K562 (cell line): ENCODE data around the gene WFDC1. TPM values are rescaled to one million over a fixed set of nuclear protein-coding genes. Genes with fewer than 3 reads are reported as not detected.

Experiments used
- ATAC-seq: fragments of 200-7000 bp; cut with Tn5 transposase; 3 replicates; pipeline ENCODE4 v1.9.1; 2020; ENCODE audit warnings: moderate library complexity
- BruUV-seq: library from RNA; stranded (reverse); fragments of 400-500 nt; replicated peaks from 2 replicates; lab custom pipeline; 2021; lab: Mats Ljungman, UMichigan
- CTCF ChIA-PET: fragments of 300-600 bp; formaldehyde crosslinking; extraction: SDS; loops from one replicate; lab custom pipeline; 2021; ENCODE audit warnings: low intra/inter-chr PET ratio; lab: Yijun Ruan, JAX
- POLR2A ChIA-PET: fragments of 300-600, 350-650 bp; sonication (Branson Sonifier 250); formaldehyde crosslinking; extraction: SDS; loops from one replicate; lab custom pipeline; 2021; ENCODE audit warnings: antibody characterized with exemption, inconsistent platforms; lab: Yijun Ruan, JAX
- DNase-seq, 4 experiments: peaks; one replicate each; pipeline versions ENCODE4 v3.0.0 to v3.0.0-alpha.2; 2011 to 2018; ENCODE audit warnings: low spot score in 3 of 4, mixed read lengths in 3 of 4; ENCODE audit errors: extremely low read depth in 1 of 4
- FAIRE-seq: peaks from 2 replicates; lab custom pipeline; 2011; peaks lifted over from hg19 to GRCh38; lab: Jason Lieb, UNC
- H2AFZ ChIP-seq: 2 replicates; pipeline ENCODE4 v1.6.0; 2011; ENCODE audit warnings: low read depth, low read length, control low read depth, inconsistent platforms
- H3K27ac ChIP-seq: fragments of 200-600 bp; 3 replicates; pipeline ENCODE4 v1.8.0; 2011; ENCODE audit warnings: low read depth, mild to moderate bottlenecking, control low read depth, inconsistent platforms, low read length, moderate library complexity, mixed read lengths; ENCODE audit errors: extremely low read depth
- H3K27me3 ChIP-seq, 2 experiments: fragments of 300-600 bp in 1 of 2; 2 replicates in 1 of 2; 3 replicates in 1 of 2; pipeline versions ENCODE4 v1.6.0 to v1.8.0; 2011; ENCODE audit warnings: inconsistent platforms in 2 of 2, low read length in 2 of 2, mild to moderate bottlenecking in 1 of 2, mixed read lengths in 1 of 2, moderate library complexity in 1 of 2; ENCODE audit not compliant: control insufficient read depth in 2 of 2, insufficient read depth in 2 of 2
- H3K36me3 ChIP-seq: fragments of 300-600 bp; 3 replicates; pipeline ENCODE4 v1.8.0; 2011; ENCODE audit warnings: mild to moderate bottlenecking, low read length, inconsistent platforms; ENCODE audit not compliant: control insufficient read depth, insufficient read depth
- H3K4me1 ChIP-seq, 2 experiments: fragments of 200-600 bp in 1 of 2; replicated peaks in 1 of 2; 2 replicates in 1 of 2; 3 replicates in 1 of 2; pipeline versions ENCODE4 v1.5.1 to v1.8.0; 2011; ENCODE audit warnings: inconsistent platforms in 2 of 2, low read length in 2 of 2, mild to moderate bottlenecking in 1 of 2, mixed read lengths in 1 of 2, moderate library complexity in 1 of 2; ENCODE audit not compliant: control insufficient read depth in 2 of 2, insufficient read depth in 2 of 2
- H3K4me2 ChIP-seq: 2 replicates; pipeline ENCODE4 v1.6.1; 2011; ENCODE audit warnings: low read length, control low read depth, inconsistent platforms, mixed read lengths; ENCODE audit not compliant: insufficient read depth
- H3K4me3 ChIP-seq: fragments of 200-600 bp; sonication (generic), shearing (Covaris generic); 2 replicates; pipeline ENCODE4 v1.5.1; 2016; ENCODE audit warnings: control low read depth, inconsistent platforms
- H3K79me2 ChIP-seq: fragments of 200-600 bp; 3 replicates; pipeline ENCODE4 v1.8.0; 2011; ENCODE audit warnings: low read length, inconsistent platforms; ENCODE audit not compliant: control insufficient read depth, insufficient read depth
- H3K9ac ChIP-seq, 2 experiments: 2 replicates each; pipeline versions ENCODE4 v1.6.0 to v1.6.1; 2011; ENCODE audit warnings: low read depth in 2 of 2, low read length in 2 of 2, control low read depth in 1 of 2, inconsistent platforms in 1 of 2, mild to moderate bottlenecking in 1 of 2, mixed read lengths in 1 of 2; ENCODE audit not compliant: insufficient read depth in 1 of 2
- H3K9me1 ChIP-seq: one replicate; pipeline ENCODE4 v1.6.0; 2011; ENCODE audit warnings: inconsistent platforms, mild to moderate bottlenecking, low read length, moderate library complexity; ENCODE audit not compliant: control insufficient read depth, insufficient read depth
- H3K9me3 ChIP-seq: replicated peaks from 2 replicates; pipeline ENCODE4 v1.5.1; 2011; ENCODE audit warnings: low read depth, low read length, inconsistent platforms; ENCODE audit not compliant: control insufficient read depth, insufficient read depth
- H4K20me1 ChIP-seq: replicated peaks from 2 replicates; pipeline ENCODE4 v1.6.1; 2011; ENCODE audit warnings: low read length, inconsistent platforms, mixed read lengths; ENCODE audit not compliant: control insufficient read depth, insufficient read depth
- SREBF2 ChIP-seq: sonication (generic); formaldehyde crosslinking; IDR thresholded peaks from 2 replicates; pipeline ENCODE4 v1.4.0; 2020; ENCODE audit warnings: mild to moderate bottlenecking, missing genetic modification reagents
- TFE3 ChIP-seq: fragments of 450-650 bp; formaldehyde crosslinking; IDR thresholded peaks from 2 replicates; pipeline ENCODE4 v1.4.0; 2020; ENCODE audit warnings: mild to moderate bottlenecking, mixed read lengths
- ZNF583 ChIP-seq: fragments of 250-450 bp; sonication (Bioruptor Pico); IDR thresholded peaks from 2 replicates; pipeline ENCODE4 v1.4.0; 2020
- ZNF717 ChIP-seq: fragments of 250-450 bp; sonication (Bioruptor Pico); IDR thresholded peaks from 2 replicates; pipeline ENCODE4 v1.5.0; 2021
- WGBS: fragments of 100-300 bp; shearing (Covaris generic); methylation state at CpG from one replicate; pipeline ENCODE4 v1.1.6; 2016; ENCODE audit warnings: low coverage, mixed read lengths; ENCODE audit not compliant: insufficient coverage; ENCODE audit errors: missing lambda C conversion rate; 5-methylcytosine and 5-hydroxymethylcytosine counted together
- in situ Hi-C: fragments of 300-500 bp; cut with MboI; formaldehyde crosslinking; loops from 4 replicates; pipeline ENCODE4 v1.15.0; 2018; ENCODE audit warnings: inconsistent platforms, mixed read lengths
- intact Hi-C: fragments of 100-400 bp; cut with micrococcal nuclease; formaldehyde crosslinking; loops from 2 replicates; pipeline ENCODE4 v1.14.2; 2022
- polyA plus RNA-seq, 8 experiments: library from polyadenylated mRNA; depleted of rRNA in 4 of 8; stranded (reverse) in 5 of 8; unstranded in 3 of 8; fragments of >200 nt; fragmentation: Nextera tagmentation in 2 of 8; fragmentation: Illumina TruSeq in 1 of 8; extraction: Ambion mirVana in 2 of 8; extraction: Trizol in 1 of 8; gene quantifications; 2 replicates each; pipeline versions ENCODE4 v1.2.1 to v1.2.3, GENCODE V29; 2011 to 2014; ENCODE audit warnings: inconsistent platforms in 1 of 8, missing spikeins in 1 of 8
- total RNA-seq, 7 experiments: library from RNA; depleted of rRNA in 6 of 7; stranded (reverse); fragments of >200 nt in 6 of 7; fragmentation: Illumina TruSeq in 2 of 7; extraction: Trizol in 2 of 7; gene quantifications; 2 replicates each; pipeline versions ENCODE4 v1.2.1 to v1.2.3, GENCODE V29; 2011 to 2021; ENCODE audit warnings: low replicate concordance in 1 of 7

WFDC1 gene
- total and polyA plus RNA-seq, 9 of the 15 experiments (the other 6 are each of a cell fraction or from before 2014, with no cell fraction given) = not detected

- no peak for TF ChIP-seq ZNF583
- TF ChIP-seq ZNF717 (CRISPR knock-in tag) = no peak
- TF ChIP-seq SREBF2 = no peak
- 0 out of 2 replicates have a peak, but pooled peaks have one; percentile 2 for TF ChIP-seq TFE3 (CRISPR knock-in tag)
- no peak overlapping the region for H3K4me3 ChIP-seq
- no peak overlapping the region for H3K9ac ChIP-seq
- CTCF ChIA-PET = no interaction called here
- no peaks in the 10 kb centered on the region for H3K36me3 ChIP-seq
- in situ Hi-C loops (no loop called here), intact Hi-C loops (no loop called here)
- H3K4me1 ChIP-seq = no peaks in the 10 kb centered on the region
- no peak overlapping the region for H3K4me2 ChIP-seq
- POLR2A ChIA-PET = no interaction called here
- H2AFZ ChIP-seq = no peak overlapping the region
- BruUV-seq = no TSS peak
- no peaks in the 10 kb centered on the region for H3K9me3 ChIP-seq
- peaks cover 9 to 50% of the 10 kb centered on the region in 2 experiments; a peak in 4 of 5 replicates for H3K27me3 ChIP-seq
- H3K27ac ChIP-seq = no peak overlapping the region
- WGBS = 4% methylated on average over 23 of the region's 23 CpGs
- no peaks in the 10 kb centered on the region for H3K9me1 ChIP-seq
- no peak for FAIRE-seq
- no peaks in the 10 kb centered on the region for H3K79me2 ChIP-seq
- ATAC-seq = no peak
- DNase-seq = no peak
- H4K20me1 ChIP-seq = 0 out of 2 replicates have a peak, but pooled peaks cover under 1% of the 10 kb centered on the region
Observed at GRCh38 chr16:84260766-84261554, 33.7 kb upstream of the WFDC1 start.
